Tongue (tissue), 2 donors: ENCODE data around the gene CDH23. TPM values are rescaled to one million over a fixed set of nuclear protein-coding genes. Genes with fewer than 3 reads are reported as not detected.
"Not testable (repeated sequence)": the region's sequence is repeated elsewhere in the genome, so short reads cannot be mapped to it uniquely, and the experiment has no call there.

Experiments used
- DNase-seq: peaks from one replicate; pipeline ENCODE4 v3.0.0-alpha.2; 2015
- total RNA-seq: library from RNA; depleted of rRNA; stranded (reverse); fragments of >200 nt; gene quantifications from one replicate; pipeline ENCODE4 v1.2.3, GENCODE V29; 2014

The CDH23 gene
- total RNA-seq, 1 donor from 2014 or later = 12.2 TPM

GRCh38 chr10:71584902-71585563, 188.3 kb downstream of the CDH23 start:
- no peak for DNase-seq

- DNase-seq = no peak
These were observed 189.0 kb downstream of the CDH23 start for GRCh38 chr10:71585564-71586290.

DNA sequence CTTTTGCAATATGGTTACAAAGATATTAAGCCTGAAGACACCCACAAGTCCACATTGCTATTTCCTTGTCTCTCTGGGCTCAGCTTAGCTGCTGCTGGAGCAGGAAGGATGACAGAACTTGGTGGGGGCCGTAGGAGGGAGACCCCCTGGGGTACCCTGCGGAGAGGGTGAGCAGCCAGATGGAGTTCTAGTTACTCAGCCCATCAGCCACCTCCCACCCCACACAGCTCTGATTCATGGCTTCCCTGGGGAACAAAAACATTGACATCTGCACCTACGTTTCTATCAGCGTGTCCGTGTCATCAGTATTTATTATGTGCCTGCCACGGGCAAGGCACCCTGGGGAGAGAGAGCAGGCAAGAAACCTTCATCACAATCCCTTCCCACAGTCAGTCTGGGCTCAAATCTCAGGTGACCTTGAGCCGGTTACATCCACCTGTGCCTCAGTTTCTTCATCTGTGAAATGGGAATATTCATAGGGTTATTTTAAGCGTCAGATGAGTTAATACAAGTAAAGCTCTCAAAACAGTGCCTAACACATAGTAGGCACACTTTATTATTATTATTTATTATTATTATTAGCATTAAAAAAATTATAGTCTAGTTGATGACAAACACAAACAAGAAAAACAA, 191.3 kb downstream of the CDH23 start:
- DNase-seq = no peak

- no peak for DNase-seq
These were observed 192.0 kb downstream of the CDH23 start for GRCh38 chr10:71588685-71589084.

- no peak for DNase-seq
These were observed 193.2 kb downstream of the CDH23 start for GRCh38 chr10:71589617-71590551.

DNA sequence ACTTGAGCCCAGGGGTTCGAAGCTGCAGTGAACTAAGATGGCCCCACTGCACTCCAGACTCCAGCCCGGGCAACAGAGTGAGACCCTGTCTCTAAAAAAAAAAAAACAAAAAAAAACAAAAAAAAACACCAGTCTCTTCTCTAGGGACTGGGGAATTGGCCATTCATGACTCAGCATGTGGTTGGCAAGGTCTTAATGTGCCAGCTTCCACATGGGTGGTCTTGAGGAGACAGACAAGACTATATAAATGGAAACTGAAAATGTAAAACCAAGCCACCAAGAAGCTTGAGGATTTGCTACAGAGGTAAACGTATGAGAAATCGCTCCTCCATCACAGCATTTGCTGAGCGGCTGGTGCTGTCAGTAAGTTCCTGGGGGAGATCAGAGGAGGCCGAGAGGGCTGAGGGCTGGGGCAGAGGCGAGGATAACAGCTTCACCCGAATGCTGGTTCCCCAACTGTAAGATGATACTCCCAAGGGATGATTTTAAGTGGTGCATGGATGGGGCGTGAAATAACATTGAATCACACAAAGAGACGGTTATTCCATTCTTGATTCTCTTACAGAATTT, 194.1 kb downstream of the CDH23 start:
- DNase-seq = peak; percentile 83

- no peak for DNase-seq
These were observed 198.3 kb downstream of the CDH23 start for GRCh38 chr10:71594934-71595571.

DNA sequence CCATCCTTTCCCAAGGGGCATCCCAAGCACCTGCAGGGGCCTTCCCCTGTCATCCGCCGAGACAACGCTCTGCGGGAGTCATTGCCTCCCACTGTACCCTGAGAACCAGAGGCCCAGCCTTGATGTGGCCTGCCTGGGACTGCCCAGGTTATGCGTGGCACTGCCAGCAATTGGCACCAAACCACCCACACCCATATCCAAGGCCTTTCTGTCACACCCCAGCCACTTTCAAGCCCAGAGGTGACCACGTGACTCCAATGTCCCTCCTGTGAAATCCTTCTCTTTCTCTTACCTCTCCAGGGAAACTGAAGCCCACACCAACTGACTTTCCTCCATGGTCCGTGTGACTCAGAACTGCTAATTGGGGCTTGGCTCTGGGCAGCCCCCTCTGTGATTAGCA, 198.9 kb downstream of the CDH23 start:
- DNase-seq = no peak

GRCh38 chr10:71596127-71596526, 199.4 kb downstream of the CDH23 start:
- no peak for DNase-seq

DNA sequence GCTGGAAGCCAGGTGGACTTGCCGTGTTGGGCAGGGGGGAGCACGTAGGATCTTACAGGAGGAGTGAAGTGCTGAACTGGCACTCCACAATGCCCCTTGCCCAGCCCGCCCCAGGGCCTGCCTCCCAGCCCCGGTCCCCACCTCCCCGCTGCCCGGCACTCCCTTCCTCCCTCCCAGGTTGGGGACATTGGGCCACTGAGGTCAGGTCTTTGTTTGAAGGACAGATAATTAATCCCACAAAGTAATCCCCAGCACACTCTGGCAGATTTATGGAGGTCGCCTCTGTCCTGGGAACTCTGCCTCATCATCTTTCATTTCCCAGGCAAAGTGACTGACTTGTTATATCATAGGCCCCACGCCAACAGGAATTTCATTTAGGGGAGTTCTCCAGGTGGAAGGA, 200.0 kb downstream of the CDH23 start:
- DNase-seq = no peak

GRCh38 chr10:71597821-71598498, 201.2 kb downstream of the CDH23 start:
- DNase-seq = peak; percentile 65

GRCh38 chr10:71598621-71599055, 201.9 kb downstream of the CDH23 start:
- DNase-seq = peak; percentile 91

DNA sequence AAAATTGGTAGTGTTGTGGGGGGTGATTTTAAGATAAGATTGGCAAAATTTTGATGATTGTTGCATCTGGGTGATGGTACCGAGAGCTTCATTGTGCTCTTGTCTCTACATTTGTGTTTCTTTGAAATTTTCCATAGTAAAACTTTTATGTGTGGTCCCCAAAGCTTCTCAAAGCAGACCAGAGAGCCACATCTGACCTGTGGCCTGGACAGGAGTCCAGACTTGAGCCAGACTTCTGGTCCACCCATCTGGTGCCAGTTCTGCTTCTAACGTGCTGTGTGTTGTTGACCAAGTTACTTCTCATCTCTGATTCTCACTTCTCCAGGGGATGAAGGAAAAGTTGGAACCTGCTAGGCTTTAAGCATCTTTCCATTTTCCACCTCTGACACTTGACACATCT, 202.8 kb downstream of the CDH23 start:
- DNase-seq = no peak

DNA sequence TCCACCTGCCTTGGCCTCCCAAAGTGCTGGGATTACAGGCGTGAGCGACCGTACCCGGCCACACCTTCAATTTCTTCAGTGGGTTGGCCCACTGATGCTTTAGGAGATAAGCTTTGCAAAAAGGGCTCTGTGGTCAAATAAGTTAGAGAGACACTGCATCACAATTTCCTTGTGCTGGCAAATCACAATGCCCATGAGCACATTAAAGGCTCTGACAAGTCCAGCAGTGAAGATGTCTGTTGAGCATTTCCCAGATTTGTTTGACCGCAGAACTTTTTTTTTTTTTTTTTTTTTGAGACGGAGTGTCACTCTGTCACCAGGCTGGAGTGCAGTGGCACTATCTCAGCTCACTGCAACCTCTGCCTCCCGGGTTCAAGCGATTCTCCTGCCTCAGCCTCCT, 203.5 kb downstream of the CDH23 start:
- DNase-seq = not testable (repeated sequence)

- DNase-seq = no peak
These were observed 204.1 kb downstream of the CDH23 start for GRCh38 chr10:71600849-71601248.

DNA sequence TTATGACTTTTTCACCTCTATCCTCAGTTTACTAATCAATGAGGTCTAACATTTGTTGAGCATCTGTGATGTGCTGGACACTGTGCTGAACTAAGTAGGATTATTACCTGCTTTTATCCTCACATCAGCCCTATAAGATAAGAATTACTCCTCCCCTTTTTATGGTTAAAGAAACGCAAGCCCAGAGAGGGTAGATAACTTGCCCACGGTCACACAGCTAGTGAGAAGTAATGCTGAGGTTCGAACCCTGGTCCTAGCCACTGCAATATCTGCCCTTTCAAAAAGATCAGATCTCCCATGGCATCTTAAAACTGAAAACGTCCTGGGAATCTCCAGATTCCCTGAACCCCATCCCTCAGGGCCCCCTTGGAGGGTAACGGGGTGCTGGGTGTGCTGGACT, 204.6 kb downstream of the CDH23 start:
- DNase-seq = no peak

GRCh38 chr10:71603150-71603549, 206.4 kb downstream of the CDH23 start:
- DNase-seq = no peak

DNA sequence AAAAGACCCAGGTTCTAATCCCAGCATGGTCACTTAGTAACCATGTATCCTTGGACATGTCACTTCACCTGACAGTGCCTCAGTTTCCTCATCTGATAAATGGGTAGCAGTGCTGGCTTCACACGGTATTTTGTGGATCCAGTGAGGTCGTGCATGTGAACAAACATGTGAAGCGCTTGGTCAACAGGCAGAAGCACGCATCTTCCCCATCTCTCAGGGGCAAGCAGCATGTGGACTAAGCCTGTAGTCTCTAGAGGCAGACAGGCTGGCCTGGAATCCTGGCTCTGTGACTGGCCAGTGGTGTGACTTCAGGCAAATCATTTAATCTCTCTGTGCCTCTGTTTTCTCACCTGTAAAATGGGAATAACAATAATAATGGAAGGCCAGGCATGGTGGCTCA, 207.0 kb downstream of the CDH23 start:
- DNase-seq = no peak

DNA sequence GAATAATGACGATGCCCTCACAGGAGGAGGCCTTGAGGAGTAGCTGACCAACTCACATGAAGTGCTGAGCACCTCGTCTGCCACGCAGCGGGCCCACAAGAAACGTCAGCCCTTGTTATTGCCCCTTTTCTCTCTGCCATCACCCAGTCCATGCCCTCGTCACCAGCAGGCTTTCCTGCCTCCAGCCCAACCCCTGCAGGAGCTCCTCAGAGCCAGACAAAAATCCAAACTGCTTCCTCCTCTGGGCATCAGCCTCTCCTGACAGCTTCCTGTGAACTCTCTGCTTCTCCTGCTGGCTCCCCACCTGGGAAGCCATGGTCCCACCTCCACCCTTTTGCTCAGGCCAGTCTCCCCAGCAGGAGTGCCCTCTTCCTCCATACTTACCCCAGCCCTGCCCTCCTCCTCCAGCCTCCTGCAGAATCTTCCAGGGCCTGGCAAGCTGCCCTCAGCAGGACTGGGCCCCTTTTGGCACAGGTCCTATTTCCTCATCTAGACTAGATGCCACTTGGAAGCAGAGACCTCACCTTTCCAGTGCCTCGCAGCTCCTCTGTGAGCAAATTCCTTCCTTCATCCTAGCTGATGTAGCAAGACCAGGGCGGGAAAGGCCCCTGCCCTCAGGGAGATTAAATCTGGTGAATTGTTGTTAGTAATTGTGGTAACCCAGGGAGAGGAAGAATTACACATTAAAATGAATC, 207.8 kb downstream of the CDH23 start:
- DNase-seq = no peak

- DNase-seq = no peak
These were observed 208.7 kb downstream of the CDH23 start for GRCh38 chr10:71605263-71605962.
